ENCODE results near the gene MSI2.

MSI2 gene

GRCh38 chr17:57589151-57590034, 333.1 kb downstream of the MSI2 start:
- no peak for DNase-seq

DNA sequence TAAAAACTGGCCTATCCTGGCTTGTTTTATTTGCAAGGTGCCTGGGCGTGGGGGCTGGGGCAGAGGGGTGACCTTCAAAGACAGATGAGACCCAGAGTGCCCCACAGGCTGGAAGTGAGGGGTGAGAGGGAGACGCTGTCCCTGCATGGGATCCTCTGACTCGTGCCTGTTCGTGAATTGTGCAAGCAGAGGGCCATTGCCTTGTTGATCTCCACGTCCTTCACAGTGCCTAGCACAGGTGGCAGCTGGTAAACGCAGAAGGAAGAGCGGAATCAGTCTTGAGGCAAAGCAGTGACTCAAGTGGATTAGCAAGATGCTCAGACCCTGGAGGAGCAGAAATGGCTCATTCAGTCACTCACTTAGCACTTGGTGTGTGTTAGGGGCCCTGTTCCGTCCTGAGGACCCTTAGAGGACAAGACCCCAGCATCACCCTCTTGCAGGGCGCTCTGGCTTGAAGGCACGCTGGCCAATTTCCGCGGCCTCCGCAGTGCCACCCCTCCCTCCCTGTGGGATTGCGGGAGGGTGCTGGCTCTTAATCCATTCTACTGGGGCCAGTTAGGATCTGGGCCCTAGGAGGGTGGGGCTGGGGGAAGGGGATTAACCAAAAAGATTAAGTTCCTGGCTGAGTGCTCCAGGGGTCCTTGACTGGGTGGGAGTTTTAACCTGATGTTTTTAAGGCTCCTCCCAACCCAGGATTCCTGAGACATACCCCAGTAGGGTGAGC, 337.6 kb downstream of the MSI2 start:
- DNase-seq = no peak

DNA sequence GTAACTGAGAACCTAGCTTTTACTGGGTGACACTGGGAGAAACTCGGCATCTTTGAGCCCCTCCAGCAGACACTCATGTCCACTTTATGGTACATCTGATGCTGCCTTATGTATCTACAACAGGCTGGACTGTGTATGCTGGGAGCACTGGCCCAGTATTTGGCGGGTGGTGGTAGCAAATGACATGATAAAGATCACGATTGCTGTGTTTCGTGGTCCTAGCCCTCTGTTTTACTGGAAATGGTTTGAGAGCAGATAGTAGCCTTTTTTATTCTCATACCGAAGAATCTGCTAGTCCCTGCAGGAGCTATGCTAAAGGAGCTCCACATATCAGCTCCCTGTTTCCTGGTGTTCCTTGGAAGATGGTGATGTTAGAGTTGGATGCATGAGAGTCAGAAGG, 338.4 kb downstream of the MSI2 start:
- no peak for DNase-seq

DNA sequence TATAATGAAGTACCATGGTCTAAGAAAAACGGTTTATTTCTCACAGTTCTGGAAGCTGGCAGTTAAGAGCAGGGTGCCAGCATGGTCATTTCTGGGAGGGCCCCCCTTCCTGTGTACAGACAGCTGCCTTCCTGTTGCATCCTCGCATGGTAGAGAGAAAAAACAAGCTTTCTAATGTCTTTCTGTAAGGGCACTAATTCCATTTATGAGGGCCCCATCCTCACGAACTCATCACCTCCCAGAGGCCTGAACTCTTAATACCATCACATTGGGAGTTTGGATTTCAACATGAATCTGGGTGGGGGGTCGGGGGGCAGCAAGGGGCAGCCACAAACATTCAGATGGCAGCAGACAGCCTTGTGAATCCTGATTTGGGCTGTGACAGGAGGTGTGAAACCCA, 339.1 kb downstream of the MSI2 start:
- no peak for DNase-seq

GRCh38 chr17:57595947-57596695, 339.8 kb downstream of the MSI2 start:
- DNase-seq = no peak

GRCh38 chr17:57597101-57597500, 340.8 kb downstream of the MSI2 start:
- no peak for DNase-seq

DNA sequence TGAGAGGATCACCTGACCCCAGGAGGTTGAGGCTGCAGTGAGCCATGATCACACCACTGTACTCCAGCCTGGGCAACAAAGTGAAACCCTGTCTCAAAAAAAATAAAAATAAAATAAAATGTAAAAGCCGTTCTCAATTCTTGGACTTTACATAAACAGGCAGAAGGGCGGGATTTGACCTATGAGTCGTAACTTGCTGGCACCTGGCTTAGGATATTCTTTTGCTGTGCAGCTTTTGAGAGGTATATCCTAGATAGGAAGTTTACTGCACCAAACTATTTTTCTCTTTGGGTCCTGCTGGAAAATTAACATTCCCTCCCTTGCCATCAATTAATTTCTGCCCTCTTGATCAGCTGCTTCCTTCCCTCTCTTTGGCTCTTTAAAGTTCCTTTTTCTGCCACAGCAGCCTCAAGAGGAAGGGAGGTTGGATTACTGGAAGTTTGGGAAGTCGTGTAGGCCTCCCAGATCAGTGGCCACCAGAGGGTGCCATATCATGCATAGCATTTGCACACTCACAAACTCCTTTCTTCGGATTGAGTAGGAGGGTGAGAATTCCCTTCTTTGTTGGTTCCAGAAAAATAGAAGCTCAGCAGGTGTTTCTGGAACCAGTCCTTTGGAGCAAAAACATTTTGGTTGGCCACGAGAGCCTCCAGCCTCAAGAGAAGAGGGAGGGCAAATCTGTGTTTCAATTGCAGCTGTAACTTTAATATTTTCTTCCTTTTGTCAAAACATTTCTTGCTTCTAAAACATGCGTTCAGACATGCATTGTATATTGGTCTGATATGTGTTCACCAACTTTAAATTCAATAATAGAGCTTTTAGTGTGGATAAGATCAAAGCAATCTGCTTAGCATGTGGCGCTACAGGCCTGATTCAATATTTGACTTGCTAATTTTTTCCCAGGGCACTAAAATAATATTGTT, 341.5 kb downstream of the MSI2 start:
- peak; percentile 44 for DNase-seq

GRCh38 chr17:57599271-57600045, 343.1 kb downstream of the MSI2 start:
- peak; percentile 36 for DNase-seq

DNA sequence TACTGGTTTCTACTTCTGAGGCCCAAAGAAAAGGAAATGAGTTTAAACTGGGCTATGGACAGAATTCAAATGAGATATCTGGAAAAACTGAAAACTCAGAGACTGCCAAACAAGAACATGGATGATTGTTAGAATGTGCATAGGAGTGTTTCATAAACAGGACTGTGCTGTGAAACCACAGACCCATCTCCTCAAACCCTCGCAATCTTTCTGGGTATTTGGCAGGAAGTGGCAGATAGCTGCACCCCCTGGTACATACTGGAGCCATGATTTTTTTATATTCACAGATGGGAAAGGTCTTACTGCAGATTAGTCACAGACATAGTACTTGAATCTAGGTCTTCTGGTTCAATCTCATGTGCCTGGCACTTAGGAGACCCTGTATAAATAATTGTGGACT, 343.8 kb downstream of the MSI2 start:
- peak; percentile 39 for DNase-seq

GRCh38 chr17:57601143-57601735, 344.9 kb downstream of the MSI2 start:
- peak; percentile 57 for DNase-seq

GRCh38 chr17:57602896-57603295, 346.6 kb downstream of the MSI2 start:
- DNase-seq = no peak

GRCh38 chr17:57603546-57603945, 347.2 kb downstream of the MSI2 start:
- DNase-seq = no peak

GRCh38 chr17:57603978-57604377, 347.7 kb downstream of the MSI2 start:
- peak; percentile 60 for DNase-seq

GRCh38 chr17:57604771-57605674, 348.7 kb downstream of the MSI2 start:
- no peak for DNase-seq

GRCh38 chr17:57605675-57606105, 349.4 kb downstream of the MSI2 start:
- DNase-seq = peak; percentile 66

- DNase-seq = no peak
These were observed 350.0 kb downstream of the MSI2 start for GRCh38 chr17:57606111-57606875.

- DNase-seq = no peak
These were observed 351.3 kb downstream of the MSI2 start for GRCh38 chr17:57607553-57608120.

- no peak for DNase-seq
These were observed 352.2 kb downstream of the MSI2 start for GRCh38 chr17:57608369-57609124.

Measured in hematopoietic multipotent progenitor cell treated with erythropoietin and hydrocortisone succinate and interleukin-3 and kit ligand, for 8 days (in vitro differentiated cells).